Lower leg skin (tissue), 3 donors: ENCODE results near the gene RBM44.

ENCODE experiments used
- POLR2A ChIP-seq, 2 donors: fragments of 450-650 bp; IDR thresholded peaks; one replicate each; pipeline ENCODE4 v1.6.1; 2016 to 2017; ENCODE audit warnings: antibody characterized with exemption in 2 of 2, mild to moderate bottlenecking in 1 of 2, moderate library complexity in 1 of 2
- TF ChIP-seq, protein P1 (sequence below), 3 donors: fragments of 450-650 bp; IDR thresholded peaks; one replicate each; pipeline ENCODE4 v1.5.1; 2016; ENCODE audit warnings: antibody characterized with exemption in 3 of 3, mild to moderate bottlenecking in 3 of 3, moderate library complexity in 2 of 3

GRCh38 chr2:237876532-237876931 lies 78.0 kb downstream of the RBM44 start:
- TF ChIP-seq, protein P1, sequence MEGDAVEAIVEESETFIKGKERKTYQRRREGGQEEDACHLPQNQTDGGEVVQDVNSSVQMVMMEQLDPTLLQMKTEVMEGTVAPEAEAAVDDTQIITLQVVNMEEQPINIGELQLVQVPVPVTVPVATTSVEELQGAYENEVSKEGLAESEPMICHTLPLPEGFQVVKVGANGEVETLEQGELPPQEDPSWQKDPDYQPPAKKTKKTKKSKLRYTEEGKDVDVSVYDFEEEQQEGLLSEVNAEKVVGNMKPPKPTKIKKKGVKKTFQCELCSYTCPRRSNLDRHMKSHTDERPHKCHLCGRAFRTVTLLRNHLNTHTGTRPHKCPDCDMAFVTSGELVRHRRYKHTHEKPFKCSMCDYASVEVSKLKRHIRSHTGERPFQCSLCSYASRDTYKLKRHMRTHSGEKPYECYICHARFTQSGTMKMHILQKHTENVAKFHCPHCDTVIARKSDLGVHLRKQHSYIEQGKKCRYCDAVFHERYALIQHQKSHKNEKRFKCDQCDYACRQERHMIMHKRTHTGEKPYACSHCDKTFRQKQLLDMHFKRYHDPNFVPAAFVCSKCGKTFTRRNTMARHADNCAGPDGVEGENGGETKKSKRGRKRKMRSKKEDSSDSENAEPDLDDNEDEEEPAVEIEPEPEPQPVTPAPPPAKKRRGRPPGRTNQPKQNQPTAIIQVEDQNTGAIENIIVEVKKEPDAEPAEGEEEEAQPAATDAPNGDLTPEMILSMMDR (IDR thresholded peaks at IDR 0.05): no peak
- TF ChIP-seq POLR2A (IDR thresholded peaks at IDR 0.05): no peak
